WERI-Rb-1 (cell line): ENCODE results near the gene MED23.

Experiments used
- DNase-seq: peaks from one replicate; pipeline ENCODE4 v3.0.0-alpha.2; 2020
- H3K27ac ChIP-seq: fragments of 250-450 bp; sonication (Bioruptor Pico); 2 replicates; pipeline ENCODE4 v1.5.1; 2020; ENCODE audit warnings: mild to moderate bottlenecking, moderate library complexity
- H3K27me3 ChIP-seq: fragments of 250-450 bp; sonication (Bioruptor Pico); 2 replicates; pipeline ENCODE4 v1.5.1; 2021; ENCODE audit warnings: mild to moderate bottlenecking, low read depth, moderate library complexity; ENCODE audit not compliant: insufficient read depth, severe bottlenecking
- H3K36me3 ChIP-seq: fragments of 250-450 bp; sonication (Bioruptor Pico); 2 replicates; pipeline ENCODE4 v1.5.1; 2020; ENCODE audit warnings: mild to moderate bottlenecking, moderate library complexity
- H3K4me3 ChIP-seq: 2 replicates; pipeline ENCODE4 v1.5.1; 2011; ENCODE audit warnings: low read depth, mild to moderate bottlenecking, control low read depth, low read length
- H3K9me3 ChIP-seq: fragments of 250-450 bp; sonication (Bioruptor Pico); 2 replicates; pipeline ENCODE4 v1.5.1; 2021; ENCODE audit warnings: mild to moderate bottlenecking, moderate library complexity; ENCODE audit not compliant: severe bottlenecking
- TF ChIP-seq, protein P1 (sequence below): IDR thresholded peaks from 2 replicates; pipeline ENCODE4 v1.5.1; 2011; ENCODE audit warnings: low read depth, mild to moderate bottlenecking, control low read depth, inconsistent platforms, low read length

Gene MED23

DNA sequence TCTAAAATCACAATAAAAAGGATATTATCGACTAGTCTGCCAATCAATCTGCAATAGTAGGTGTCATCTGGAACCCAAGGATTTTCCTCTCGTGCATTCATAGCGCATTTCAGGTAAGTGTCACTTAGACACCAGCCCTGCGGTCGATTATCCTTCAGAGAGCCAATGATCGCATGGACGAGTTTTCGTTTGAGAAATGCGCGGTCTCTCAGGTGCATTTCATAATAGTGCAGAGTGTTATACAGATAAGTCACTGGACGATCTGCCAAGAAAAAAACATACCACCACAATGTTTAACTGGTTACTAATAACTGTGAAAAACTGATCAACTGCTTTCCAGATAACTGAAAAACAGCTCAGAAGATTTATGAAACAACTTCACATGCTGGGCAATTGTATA is 34.0 kb downstream of the MED23 start:
- no peaks in the 10 kb centered on the region for H3K27me3 ChIP-seq
- H3K4me3 ChIP-seq: no peak overlapping the region
- no peak for DNase-seq
- H3K36me3 ChIP-seq: peaks cover 69% of the 10 kb centered on the region
- TF ChIP-seq, protein P1, sequence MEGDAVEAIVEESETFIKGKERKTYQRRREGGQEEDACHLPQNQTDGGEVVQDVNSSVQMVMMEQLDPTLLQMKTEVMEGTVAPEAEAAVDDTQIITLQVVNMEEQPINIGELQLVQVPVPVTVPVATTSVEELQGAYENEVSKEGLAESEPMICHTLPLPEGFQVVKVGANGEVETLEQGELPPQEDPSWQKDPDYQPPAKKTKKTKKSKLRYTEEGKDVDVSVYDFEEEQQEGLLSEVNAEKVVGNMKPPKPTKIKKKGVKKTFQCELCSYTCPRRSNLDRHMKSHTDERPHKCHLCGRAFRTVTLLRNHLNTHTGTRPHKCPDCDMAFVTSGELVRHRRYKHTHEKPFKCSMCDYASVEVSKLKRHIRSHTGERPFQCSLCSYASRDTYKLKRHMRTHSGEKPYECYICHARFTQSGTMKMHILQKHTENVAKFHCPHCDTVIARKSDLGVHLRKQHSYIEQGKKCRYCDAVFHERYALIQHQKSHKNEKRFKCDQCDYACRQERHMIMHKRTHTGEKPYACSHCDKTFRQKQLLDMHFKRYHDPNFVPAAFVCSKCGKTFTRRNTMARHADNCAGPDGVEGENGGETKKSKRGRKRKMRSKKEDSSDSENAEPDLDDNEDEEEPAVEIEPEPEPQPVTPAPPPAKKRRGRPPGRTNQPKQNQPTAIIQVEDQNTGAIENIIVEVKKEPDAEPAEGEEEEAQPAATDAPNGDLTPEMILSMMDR: no peak
- H3K27ac ChIP-seq: no peak overlapping the region
- H3K9me3 ChIP-seq: no peaks in the 10 kb centered on the region

DNA sequence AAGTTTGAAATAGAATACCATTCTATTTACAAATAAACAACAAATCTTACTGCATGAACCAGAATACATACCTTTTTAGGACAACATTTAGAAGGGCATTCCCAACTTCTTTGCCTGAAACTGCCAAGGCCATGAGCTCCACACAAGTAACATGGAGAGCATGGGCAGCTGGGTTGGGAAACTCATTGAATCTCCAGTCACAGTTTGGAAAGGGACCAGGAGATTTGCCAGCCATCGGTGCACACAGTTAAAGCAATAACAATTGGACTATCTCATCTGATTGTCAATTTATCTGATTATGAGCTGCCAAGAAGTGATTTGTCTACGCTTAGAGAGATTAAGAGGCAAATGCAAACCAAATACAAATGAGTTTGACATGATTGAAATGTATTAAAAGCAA is 35.1 kb downstream of the MED23 start:
- peaks cover 65% of the 10 kb centered on the region for H3K36me3 ChIP-seq

DNA sequence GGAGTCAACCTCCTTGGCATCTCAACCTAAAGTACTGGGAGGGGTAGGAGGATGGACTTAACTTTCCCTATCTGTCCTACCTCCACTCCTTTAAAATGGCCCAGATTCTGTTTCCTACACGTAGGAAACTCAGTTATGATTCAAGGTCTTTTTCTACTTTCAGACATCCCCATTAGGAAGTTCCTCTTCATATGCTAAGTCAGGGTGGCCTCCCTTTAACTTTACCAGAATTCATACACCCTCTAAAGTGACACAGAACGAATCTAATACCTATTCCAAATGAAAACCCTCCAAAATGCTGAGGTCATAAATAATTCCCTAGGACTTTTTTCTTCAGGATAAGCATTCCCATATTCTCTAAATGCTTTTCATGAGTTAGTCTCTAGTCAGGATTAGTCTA is 39.4 kb downstream of the MED23 start:
- Histone ChIP-seq H3K4me3 (no peak overlapping the region), H3K27ac (no peak overlapping the region), H3K9me3 (no peaks in the 10 kb centered on the region), H3K27me3 (no peaks in the 10 kb centered on the region), H3K36me3 (peaks cover 61% of the 10 kb centered on the region)
- TF ChIP-seq, protein P1: no peak
- DNase-seq: no peak

More for the DNA sequence above, 35.1 kb downstream of the MED23 start:
- DNase-seq: no peak
- H3K9me3 ChIP-seq: no peaks in the 10 kb centered on the region
- no peak overlapping the region for H3K4me3 ChIP-seq
- no peaks in the 10 kb centered on the region for H3K27me3 ChIP-seq
- no peak overlapping the region for H3K27ac ChIP-seq
- TF ChIP-seq, protein P1: no peak

DNA sequence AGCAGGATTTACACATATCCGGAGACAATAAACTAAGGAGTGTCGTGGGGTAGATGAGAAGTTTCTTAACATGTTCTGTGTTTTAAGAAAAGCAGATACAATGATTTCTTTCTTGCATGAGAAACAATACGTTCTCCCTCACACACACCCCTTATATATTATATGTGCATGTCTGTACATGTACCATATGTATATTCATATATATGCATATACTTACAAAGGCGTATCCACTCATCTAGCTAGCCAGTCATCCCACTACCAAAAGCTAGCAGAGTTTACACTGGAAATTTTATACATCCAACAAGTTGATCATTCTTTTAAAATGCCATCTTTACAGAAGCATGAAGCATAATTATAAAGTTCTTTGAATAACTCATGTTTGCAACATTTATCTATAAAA is 40.1 kb downstream of the MED23 start:
- no peak for DNase-seq
- no peaks in the 10 kb centered on the region for H3K27me3 ChIP-seq
- no peaks in the 10 kb centered on the region for H3K9me3 ChIP-seq
- no peak overlapping the region for H3K4me3 ChIP-seq
- H3K36me3 ChIP-seq: peaks cover 62% of the 10 kb centered on the region
- H3K27ac ChIP-seq: no peak overlapping the region
- TF ChIP-seq, protein P1: no peak

DNA sequence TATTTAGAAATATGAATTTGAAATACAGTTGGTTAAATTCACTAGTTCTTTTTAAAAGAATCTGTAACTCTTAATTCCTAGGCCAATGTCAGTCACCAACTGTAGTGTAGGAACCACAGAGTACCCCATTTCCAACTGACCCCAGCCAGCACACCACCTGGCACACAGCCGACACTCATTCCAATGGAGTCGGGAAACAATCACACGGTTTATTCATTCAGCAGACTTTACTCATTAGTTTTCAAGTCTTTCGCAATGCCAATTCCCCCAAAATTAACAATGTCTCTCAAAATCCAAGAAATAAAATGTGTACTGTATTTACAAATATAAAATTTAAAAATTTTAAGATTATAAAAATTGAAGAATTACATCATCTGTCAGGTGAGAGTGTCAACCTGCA is 41.5 kb downstream of the MED23 start:
- Histone ChIP-seq H3K27me3 (no peaks in the 10 kb centered on the region), H3K36me3 (peaks cover 58% of the 10 kb centered on the region), H3K4me3 (no peak overlapping the region), H3K27ac (no peak overlapping the region), H3K9me3 (no peaks in the 10 kb centered on the region)
- no peak for DNase-seq
- TF ChIP-seq, protein P1: no peak

DNA sequence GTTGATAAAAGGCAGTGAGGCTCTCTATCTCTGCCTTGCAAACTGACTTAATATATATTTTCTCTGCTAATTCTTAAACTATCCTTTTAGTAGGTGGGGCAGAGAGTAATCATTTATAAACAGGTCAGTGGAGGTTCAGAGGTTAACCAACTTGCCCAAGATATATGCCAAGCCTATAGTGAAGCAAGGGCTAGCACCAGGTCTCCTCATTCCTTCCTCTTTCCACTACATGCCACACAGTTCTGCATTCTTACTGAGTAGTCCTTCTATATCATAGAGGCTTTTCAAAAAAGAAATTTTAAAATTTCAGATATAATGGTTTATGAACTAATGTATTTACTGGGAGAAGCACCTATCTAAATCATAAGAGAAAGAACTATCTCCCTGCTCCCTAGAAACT is 46.5 kb downstream of the MED23 start:
- H3K27me3 ChIP-seq: no peaks in the 10 kb centered on the region
- H3K4me3 ChIP-seq: no peak overlapping the region
- no peak for DNase-seq
- TF ChIP-seq, protein P1: no peak
- H3K36me3 ChIP-seq: peaks cover 18% of the 10 kb centered on the region
- H3K27ac ChIP-seq: no peak overlapping the region
- H3K9me3 ChIP-seq: no peaks in the 10 kb centered on the region
